ENCODE data around the gene KRT13. TPM values are rescaled to one million over a fixed set of nuclear protein-coding genes. Genes with fewer than 3 reads are reported as not detected.

KRT13 gene
- total and polyA plus RNA-seq, 10 of the 15 experiments (the other 5 are each of a cell fraction or from before 2014, with no cell fraction given) = not detected

GRCh38 chr17:41486809-41487530, 18.4 kb downstream of the KRT13 start (continued):
- TF ChIP-seq, protein P1, sequence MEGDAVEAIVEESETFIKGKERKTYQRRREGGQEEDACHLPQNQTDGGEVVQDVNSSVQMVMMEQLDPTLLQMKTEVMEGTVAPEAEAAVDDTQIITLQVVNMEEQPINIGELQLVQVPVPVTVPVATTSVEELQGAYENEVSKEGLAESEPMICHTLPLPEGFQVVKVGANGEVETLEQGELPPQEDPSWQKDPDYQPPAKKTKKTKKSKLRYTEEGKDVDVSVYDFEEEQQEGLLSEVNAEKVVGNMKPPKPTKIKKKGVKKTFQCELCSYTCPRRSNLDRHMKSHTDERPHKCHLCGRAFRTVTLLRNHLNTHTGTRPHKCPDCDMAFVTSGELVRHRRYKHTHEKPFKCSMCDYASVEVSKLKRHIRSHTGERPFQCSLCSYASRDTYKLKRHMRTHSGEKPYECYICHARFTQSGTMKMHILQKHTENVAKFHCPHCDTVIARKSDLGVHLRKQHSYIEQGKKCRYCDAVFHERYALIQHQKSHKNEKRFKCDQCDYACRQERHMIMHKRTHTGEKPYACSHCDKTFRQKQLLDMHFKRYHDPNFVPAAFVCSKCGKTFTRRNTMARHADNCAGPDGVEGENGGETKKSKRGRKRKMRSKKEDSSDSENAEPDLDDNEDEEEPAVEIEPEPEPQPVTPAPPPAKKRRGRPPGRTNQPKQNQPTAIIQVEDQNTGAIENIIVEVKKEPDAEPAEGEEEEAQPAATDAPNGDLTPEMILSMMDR (IDR thresholded peaks at IDR 0.05 in 2 of 3, conservative IDR thresholded peaks at IDR 0.05 in 1 of 3; ENCODE audit: control insufficient read depth in 2 of 3, extremely low read depth in 1 of 3, insufficient read depth in 1 of 3, low read depth in 3 of 3, low read length in 3 of 3) = peak; percentile 34 to 67 (median 63); a peak in 5 of 6 replicates
- peak; percentile 31; the same call in 1 of the 2 replicates for TF ChIP-seq SMC3 (IDR thresholded peaks at IDR 0.05; ENCODE audit: borderline replicate concordance, low read length)

DNA sequence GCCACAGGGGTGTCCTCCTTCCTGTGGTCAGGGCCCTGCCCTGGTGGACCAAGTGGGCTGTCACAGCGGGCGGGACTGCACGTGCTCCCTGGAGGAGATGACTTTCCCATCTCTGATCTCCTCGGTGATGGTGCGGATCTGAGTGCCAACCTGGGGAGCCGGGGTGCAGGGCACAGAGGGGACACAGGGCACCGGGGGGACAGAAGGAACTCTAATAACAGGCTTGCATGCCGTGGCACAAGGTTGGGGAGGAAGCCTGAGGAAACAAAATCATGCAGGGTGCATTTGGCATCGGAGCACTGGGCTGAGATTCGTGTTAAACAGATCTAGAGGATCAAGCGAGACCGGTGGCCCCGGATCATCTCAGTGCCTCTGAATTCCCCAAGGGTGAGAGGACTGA, 19.1 kb downstream of the KRT13 start:
- BruUV-seq (replicated peaks) = no TSS peak
- no peak overlapping the region for H3K9ac ChIP-seq (ENCODE audit: control insufficient read depth, insufficient read depth, low read length)
- no peak for DNase-seq (ENCODE audit: low read depth, low spot score)
- intact Hi-C loops (cut with micrococcal nuclease; ENCODE audit: unreplicated experiment) (no loop called here), in situ Hi-C loops (cut with MboI) (no loop called here)
- H3K27me3 ChIP-seq (replicated peaks in 1 of 2; ENCODE audit: control insufficient read depth in 2 of 2, insufficient read depth in 2 of 2, low read length in 1 of 2) = peaks cover 0 to 3% of the 10 kb centered on the region in 2 experiments; a peak in 2 of 4 replicates
- H3K4me3 ChIP-seq = no peak overlapping the region
- 56% methylated on average over 13 of the region's 13 CpGs for WGBS (ENCODE audit: insufficient coverage, insufficient replicate concordance, low lambda C conversion rate, missing lambda C conversion rate)
- no peak overlapping the region for H3K4me2 ChIP-seq (ENCODE audit: control insufficient read depth, insufficient read depth)
- no peak for ATAC-seq
- no peak for FAIRE-seq
- no peak overlapping the region for H3K27ac ChIP-seq (ENCODE audit: control insufficient read depth, insufficient read depth)
- ChIA-PET POLR2A (no interaction called here), RAD21 (ENCODE audit: unreplicated experiment) (no interaction called here), SMC1A (ENCODE audit: uncharacterized antibody, unreplicated experiment) (interaction anchor here (0.9 kb wide), 1 partner anchor 181 kb away, joined by 3 read pairs; no protein-coding TSS in a partner anchor), CTCF (interaction anchor here (1.5 to 2.3 kb wide), 3 partner anchors 11 to 176 kb away, joined by 3 to 8 read pairs (median 7); no protein-coding TSS in a partner anchor)
- TF ChIP-seq MEF2A (IDR thresholded peaks at IDR 0.05; ENCODE audit: insufficient read depth, low read depth, low read length) = no peak
- no peak for TF ChIP-seq CREB1 (IDR thresholded peaks at IDR 0.05; ENCODE audit: low read depth)
- no peak for TF ChIP-seq LARP7 (IDR thresholded peaks at IDR 0.05)
- TF ChIP-seq POU2F2 (IDR thresholded peaks at IDR 0.05; ENCODE audit: borderline replicate concordance, low read depth, low read length) = no peak
- TF ChIP-seq YY1 (IDR thresholded peaks at IDR 0.05; ENCODE audit: low read depth, low read length) = no peak
- TF ChIP-seq TCF3 (IDR thresholded peaks at IDR 0.05; ENCODE audit: borderline replicate concordance, insufficient read depth, low read depth, low read length) = no peak
- no peaks in the 10 kb centered on the region for H3K9me3 ChIP-seq (replicated peaks; ENCODE audit: control insufficient read depth, insufficient read depth, low read length)
- H2AFZ ChIP-seq (ENCODE audit: control insufficient read depth, low read depth, low read length) = no peak overlapping the region
- H3K36me3 ChIP-seq (ENCODE audit: control insufficient read depth in 2 of 2, insufficient read depth in 2 of 2, low read length in 1 of 2) = no peaks in the 10 kb centered on the region
- no peaks in the 10 kb centered on the region for H3K4me1 ChIP-seq (ENCODE audit: control insufficient read depth, insufficient read depth, low read length)
- no peaks in the 10 kb centered on the region for H4K20me1 ChIP-seq (ENCODE audit: control insufficient read depth, insufficient read depth)
- no peaks in the 10 kb centered on the region for H3K79me2 ChIP-seq (ENCODE audit: control insufficient read depth, insufficient read depth, low read length)
